NOMO-1 treated with DMSO at 0.1 percent for 48 hours (cell line): ENCODE data around the gene IRX3.
A peak's percentile ranks its signal among the peaks of the same experiment; 100 is the strongest.

Experiments used
- DNase-seq: peaks from one replicate; lab custom pipeline; 2025; ENCODE audit not compliant: unreplicated experiment; lab: John Stamatoyannopoulos, UW

Gene IRX3

DNA sequence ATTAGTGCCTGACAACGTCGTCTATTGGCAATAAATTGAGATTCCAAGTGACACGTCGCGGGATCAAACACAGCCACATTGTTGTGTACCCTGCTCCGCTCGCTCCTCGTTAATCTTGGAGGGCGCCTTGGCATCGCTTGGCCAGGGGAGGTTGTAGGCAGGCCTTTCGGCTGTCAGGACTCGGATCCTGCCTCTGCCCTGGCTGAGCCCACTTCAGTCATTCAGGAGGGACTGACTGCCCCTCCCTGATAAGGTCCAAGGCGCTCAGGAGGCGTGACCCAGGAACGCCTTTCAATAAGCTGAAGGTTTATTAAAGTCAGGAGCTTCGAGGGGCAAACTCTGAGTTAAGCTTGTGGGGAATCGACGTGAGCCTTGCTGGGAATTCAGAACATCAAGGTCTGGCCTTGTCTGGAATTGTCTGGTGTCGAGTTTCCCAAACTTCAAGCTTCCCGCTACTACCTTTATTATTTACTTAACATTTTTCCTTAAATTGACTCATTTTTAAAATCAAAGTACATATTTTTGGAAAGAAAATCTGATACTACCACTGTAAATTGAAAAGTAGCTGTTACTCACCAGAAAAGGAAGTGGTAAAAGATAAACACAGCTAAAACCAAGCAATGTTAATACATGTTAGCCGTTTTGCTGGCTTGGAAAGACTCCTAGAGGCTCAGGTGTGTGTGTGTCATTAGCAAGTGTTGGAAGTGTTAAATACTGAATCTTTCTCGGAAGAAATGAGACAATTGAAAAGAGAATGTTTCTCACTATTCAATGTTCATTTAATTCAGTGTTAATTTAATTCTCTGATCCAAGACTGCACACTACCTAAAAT, 5.3 kb upstream of the IRX3 start:
- DNase-seq: no peak

DNA sequence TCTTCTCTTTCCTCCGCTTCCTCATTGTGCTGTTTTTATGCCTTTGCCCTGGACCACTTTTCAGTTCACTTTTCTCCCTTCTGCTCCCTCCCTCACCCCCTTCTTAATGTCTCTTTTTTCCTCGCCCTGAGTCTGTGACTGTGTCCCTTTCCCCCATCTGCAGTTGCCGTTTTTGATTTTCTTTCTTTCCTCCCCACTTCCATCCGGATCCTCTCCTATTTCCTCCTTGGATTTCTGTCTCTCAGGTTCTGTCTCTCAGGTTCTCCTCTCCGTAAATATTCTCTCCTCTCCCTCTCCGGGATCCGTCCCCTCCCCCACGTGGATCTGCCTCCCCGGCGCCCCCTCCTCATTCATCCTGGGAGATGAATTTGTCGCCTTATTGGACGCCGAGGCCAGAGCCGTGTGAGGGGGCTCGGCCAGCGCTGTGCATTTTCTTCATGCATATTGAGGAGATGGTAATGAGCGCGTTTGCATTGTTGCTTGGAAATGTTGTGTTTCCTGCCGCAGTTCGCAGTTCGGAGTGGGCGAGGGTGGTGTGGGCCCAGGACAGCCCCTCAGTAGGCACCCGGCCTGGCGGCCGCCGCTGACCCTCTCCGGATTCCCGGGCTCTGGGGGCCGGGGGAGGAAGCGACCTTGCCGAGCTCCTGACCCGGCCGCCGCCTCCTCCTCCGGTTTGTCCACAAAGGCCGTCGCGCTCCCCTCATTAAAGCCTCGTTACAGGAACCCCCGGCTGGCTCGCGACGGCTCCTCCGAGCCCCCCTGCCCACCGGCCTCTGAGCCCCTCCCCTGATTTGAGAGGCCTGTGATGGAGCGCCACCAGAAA, 4.5 kb upstream of the IRX3 start:
- DNase-seq: no peak

DNA sequence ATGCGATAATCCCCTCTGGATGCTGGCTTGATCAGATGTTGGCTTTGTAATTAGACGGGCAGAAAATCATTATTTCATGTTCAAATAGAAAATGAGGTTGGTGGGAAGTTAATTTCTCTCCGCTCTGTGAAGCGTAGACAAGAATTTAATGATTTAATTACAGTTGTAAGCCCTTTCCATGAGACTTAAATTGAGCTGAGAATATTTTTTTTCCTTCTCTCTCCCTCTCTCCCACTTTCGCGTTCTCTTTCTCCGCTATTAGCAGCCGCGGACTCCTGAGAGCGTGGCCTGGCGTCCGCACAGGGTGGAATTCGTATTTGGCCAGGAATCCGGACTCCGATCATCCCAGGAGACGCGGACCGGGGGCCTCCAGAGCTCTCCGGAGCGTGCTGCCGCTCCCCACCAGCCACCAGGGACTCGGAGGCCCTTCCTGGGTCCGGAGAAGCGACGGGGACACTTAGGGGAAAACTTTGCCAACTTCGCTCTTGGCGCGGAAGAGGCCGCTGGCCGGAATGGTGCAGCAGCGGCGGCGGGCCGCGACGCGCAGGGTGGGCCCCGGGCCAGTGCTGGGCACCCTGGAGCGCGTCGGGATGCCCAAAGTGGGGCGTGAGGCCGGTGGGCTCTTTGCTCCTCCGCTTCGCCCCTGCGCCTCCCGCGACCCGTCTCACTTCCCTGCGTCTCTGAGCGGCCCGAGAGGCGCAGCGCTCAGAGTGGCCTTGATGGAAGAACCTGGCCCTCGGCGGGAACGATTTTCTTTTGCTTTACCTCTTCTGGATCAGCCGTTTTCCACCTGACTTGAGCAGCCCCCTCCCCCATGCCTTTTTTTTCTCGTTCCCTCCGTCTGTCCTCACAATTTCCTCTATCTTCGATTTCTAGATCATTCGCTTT, 3.6 kb upstream of the IRX3 start:
- no peak for DNase-seq

DNA sequence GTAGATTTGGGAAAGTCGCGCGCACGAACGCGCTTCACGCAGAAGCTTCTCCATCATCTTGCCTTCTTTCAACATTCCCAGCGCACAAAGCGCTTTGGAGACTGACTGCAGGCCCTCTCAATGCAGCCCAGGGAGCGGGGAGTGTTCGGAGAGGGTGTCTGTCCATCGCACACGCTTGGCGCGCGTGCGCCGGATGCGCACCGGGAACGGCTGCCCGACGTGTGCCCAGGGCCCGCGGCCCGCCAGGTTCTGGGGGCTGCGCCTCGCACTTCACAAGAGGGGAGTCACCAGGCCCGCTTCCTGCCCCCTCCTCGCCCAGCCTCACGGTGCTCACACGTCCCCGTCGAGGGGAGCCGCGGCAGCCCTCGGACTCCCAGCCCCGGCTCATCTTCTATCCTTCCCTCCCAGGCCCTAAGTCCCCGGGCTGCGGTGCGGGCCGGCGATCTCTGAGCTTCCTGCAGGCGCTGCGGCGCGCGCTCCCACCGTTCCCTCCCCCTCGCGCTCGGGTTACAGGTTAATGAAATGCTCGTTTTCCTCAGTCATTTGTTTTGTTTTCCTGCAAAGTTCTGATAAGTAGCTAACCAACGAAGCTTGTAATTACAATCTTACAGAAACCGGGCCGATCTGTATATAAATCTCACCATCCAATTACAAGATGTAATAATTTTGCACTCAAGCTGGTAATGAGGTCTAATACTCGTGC, 2.8 kb upstream of the IRX3 start:
- DNase-seq: no peak

DNA sequence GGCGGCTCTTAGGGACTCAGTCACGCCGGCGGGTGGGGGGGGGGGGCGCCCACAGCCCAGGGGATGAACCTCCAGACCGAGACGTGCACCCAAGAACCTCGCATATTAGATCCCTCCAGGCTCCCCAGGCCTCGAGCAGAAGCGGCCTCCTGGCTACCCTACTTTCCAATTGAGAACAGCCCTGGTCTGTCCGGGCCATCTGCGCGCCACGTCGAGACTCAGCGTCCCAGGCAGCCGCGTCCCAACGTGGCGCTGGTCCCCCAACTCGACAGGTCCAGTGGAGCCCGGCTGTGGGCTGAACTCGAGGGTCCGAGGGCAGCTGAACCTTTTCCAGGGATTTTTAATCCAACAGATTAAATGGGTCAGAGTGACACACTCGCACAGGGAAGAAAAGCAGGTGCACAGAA, 2.3 kb upstream of the IRX3 start:
- DNase-seq: no peak

DNA sequence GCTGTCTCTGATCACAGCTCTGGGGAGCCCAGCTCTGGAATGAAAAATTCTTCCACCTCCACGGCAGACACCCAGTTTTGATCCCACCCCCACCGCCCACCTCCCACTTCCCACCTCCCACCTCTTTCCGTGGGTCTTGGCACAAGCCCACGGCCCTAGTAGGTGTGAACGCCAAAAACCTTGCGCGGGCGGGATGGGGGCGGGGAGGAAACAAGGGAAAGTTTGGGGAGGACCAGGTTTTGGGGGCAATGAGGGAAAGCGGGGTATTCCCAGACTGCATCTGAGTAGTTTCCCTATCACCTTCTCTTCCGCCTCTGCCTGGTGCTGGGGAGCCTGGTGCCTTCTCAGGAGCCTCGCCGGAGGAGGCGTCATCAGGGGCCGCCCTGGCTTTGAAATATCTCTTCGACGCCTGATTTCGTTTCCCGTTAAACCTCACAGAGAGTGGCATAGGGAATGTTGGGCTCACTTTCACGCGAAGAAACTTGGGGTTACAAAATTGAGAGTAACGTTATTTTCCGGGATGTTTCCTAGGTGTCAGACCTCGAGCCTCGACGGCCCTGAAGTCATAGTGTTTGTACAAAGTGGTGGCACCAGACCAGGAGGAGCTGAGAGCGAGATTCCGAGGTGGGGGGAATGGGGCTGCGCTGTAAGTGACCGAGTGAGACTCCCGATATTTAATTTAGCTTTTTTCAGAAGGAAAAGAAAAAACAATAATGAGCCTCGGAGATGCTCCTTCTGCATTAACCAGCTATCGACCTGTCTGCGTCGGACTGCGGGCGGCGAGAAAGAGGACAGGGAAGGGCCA, 1.6 kb upstream of the IRX3 start:
- no peak for DNase-seq

DNA sequence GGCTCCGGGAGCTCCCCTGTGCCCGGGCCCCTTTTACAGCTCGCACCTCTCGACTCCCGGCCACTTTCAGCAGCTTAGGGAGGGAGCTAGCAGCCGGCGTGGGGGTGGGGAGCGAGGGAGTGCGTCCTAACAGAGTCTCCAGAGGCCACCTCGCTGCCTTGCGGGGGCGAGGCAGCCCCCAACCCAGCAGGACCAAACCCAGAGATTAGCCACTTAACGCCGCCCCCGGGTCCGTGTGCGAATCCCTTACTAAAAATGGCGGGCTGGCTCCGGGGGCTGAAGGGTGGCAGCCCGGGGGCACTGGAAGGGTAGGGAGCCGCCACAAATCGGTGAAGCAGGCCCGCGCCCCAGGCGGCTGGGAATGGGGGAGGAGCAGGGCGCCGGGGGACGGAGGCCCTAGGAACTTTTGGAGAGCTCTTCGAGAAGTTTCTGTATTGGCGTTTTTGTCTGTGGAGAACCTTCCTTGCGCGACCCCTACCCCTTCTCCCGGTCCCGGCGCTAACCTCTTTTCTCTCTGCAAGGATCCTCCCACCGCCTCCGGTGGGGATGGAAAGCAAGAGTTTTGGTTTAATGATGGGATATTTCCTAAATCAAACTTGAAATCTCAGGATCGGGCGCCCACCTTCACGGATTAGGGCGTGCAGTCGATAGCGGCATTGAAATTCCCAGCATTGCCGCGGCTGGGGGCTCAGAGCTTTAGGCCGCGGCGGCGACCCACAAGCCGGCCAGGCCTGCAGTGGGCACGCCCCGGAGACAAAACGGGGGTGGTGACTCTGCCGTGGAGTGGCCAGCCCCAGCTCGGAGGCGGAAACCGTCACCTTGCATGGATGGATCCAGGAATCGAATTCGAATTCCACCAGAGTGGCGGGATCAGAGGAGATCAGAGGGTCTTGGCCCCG, 793 bp upstream of the IRX3 start:
- DNase-seq: no peak

DNA sequence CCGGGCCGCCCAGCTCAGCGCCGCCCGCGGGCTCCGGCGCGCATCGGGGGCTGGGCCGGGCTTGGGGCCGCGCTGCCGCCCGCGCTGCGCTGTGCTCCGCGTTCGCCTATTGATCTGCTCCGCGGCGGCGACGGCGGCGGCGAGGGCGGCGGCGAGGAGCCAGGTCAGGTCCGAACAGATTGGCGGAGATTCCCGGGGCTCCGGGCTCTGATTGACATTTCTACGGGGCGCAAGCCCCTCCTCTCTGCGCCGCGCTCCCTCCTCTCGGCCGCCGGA, 559 bp downstream of the IRX3 start:
- DNase-seq: no peak

DNA sequence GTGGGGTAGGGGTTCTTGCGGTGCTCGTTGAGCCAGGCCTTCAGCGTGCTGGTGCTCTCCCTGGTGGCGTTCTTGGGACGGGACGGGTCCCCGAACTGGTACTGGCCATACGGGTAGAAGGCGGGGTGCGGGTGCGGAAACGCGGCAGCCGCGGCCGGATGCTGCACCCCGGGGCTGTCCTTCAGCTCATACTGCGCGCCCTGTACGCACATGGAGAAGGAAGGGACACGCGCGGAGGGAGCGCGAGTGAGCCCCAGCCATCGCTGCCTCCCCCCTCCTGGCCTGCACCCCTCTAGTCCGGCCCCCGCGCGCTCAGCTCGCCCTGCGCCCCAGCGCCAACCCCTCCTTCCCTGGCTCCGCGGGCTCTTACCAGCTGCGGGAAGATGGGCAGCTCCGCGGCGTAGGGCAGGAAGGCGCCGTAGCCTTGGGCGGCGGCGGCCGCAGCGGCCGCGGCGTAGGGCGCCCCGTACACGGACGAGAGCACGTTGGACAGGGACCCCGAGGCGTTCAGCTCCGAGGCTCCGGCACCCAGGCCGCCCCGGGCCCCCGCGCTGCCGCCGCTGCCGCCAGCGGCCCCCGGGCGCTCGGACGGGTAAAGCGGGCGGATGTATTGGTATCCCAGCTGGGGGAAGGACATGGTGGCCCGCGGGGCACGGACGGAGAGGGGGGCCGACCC, 1.0 kb downstream of the IRX3 start:
- DNase-seq: peak; percentile 61

DNA sequence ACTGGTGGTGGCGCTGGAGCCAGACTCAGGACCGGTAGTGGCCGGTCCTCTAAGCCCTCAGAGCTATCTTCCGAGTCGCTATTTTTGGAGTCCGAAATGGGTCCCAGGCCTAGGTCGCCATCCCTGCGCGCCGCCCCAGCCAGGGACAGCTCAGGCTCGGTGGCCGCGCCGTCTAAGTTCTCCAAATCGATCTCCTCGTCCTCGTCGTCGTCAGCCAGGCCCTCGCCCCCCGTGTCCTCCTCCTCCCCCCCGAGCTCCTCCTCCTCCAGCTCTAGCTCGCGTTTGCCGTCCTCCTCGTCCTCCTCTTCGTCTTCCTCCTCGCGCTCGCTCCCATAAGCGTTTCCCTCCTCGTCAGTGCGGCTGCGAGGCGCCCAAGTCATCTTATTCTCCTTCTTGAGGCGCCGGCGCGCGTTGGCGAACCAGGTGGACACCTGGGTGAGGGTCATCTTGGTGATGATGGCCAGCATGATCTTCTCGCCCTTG, 1.6 kb downstream of the IRX3 start:
- peak; percentile 63 for DNase-seq

DNA sequence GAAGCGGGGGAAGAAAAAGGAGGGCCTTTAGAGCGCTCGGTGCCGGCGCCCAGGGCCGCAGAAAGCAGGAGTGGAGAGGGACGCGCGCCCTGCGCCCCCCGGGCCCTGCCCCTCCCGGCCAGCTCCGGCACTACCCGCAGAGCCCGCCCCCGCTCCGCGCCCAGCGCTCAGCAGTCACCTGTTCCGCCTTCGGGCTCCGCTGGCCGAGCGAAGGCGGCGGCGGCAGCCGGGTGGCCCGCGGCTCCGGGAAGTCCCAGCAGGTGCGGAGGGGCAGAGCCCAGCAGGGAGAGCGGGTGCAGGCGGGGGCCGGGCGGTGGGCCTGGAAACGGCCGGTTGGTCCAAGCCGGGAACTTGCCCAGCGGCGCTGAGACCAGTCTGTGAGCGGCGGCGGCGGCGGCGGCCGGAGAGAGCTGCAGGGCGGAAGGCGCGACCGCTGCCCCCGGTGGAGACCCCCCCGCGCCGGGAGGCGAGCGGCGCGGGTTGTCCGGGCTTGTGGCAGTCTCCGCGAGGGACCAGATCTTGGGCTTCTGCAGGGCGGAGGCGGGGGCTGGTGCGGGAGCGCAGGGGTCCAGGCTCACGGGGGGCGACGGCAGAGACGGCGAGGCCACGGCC, 2.2 kb downstream of the IRX3 start:
- DNase-seq: peak; percentile 25

DNA sequence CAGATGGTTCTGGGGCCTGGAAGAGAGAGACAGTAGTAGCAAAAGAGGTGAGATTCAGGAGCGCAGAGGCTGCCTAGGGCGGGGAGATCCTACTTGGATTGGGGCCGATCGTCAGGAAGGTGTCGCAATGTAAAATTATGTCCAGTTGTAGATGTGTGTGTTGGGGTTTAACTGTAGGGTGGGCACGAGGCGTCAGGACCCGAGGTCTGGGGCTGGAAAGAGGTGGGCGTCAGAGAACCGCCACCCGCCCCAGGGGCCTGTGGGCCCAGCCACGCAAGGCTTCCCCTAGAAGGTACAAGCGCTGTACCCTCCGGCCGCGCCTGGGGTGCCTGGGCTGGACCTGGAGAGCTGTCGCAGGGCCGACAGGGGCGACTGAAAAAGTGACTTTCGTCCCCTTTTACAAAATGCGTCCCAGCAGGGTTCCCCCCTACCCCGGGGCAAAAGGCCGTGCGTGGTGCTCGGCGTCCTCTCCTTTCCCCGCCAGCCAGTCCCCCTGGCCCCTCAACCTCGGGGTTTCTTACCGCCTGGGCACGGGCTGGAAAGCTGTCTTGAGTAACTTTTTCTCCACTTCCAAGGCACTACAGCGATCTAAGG, 2.8 kb downstream of the IRX3 start:
- DNase-seq: peak; percentile 11

DNA sequence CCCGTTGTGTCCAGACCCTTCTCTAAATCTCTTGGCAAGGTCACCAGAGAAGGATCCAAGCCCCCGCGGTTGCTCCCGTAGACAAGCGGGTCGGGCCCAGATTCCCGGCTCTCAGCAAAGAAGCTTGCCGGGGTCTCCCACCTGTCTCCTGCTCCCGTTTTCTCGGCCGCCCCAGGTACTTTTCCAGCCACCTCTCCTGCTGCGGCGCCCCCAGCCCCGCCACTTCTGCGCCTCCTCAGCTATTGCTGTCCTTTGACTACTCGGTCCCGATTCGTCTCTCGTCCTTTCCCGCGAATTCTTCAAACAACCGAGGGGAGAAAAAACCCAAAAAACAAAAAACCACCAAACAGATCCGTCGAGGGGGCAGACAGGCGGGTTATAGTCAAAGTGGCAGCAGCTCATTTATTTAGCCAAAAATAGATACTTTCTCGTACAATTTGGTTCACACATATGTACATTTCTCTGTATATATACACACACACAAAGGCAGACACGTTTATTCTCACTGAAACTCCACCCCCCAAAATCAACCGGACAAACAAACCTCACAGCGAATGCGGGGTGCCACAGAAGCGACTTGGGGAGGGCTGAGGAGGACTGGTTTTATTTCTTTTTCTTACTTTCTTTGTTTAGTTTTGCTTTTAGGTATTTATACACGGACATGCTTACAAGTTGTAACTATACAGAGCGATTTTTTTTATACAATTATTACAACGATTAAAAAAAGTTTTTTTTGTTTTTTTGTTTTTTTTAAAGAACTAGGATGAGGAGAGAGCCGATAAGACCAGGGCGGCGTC, 3.5 kb downstream of the IRX3 start:
- DNase-seq: peak; percentile 32

DNA sequence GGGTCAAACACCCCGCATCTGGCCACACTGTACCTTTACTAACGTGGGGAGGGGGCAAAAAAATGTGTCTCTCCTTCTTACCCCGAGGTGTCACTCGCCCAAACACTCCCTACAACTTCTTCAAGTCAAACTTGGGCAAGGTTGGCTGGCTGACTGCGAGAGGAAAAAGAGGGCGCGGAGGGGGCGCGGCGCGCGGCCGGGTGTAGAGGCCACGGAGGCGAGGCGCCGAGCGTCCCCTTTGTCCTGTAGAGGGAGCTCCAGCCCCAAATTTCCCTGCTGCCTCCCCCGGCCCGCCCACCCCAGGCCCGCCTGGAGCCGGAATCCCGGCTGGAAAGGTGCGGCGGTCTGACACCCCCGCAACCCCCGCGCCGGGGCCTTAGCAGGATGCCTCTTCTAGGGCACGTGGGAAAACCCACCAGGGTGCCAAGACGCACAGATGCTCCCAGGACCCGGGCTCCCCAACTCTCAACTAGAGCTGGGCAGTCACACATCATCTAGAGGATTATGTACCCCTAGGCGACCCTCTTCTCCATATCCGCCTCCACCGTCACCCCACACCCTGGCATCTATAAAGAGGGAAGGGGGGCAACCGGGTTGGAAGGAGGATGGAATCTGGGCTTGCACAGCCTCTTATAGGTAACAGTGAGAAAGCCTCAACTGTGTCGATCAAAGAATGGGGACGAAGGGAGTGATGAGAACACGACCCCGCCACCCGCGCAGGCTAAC, 4.2 kb downstream of the IRX3 start:
- peak; percentile 51 for DNase-seq

DNA sequence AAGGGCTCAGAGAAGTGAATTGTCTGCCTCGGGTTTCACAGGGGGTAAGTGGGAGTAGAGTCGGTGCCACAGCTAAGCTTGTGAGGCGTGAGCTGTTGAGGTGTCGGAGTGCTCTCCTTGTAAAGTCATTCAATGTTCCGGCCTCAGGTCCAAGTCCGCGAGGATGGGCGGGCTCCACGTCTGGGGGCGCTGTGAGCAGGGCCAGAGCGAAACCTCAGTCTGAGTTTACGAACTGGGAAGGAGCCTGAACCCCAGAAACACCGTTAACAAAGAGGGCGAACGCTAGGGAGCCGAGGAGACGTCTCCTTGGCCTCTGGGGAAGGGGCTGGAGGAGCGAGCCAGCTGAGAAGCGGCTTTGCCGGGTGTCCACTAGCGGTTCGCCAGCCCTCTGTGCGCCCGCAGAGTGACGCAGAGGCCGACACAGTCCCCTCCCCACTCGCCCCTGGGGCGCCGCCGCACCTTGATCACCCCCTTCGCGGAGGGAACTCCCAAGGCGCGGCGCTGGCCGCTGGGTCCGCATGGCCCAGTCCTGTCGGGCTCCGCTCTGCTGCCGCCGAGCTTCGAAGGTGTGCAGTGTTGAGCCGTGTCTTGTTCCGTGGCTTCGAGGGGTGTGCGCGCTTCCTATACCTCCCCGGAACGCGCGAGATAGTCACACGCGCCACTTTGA, 4.9 kb downstream of the IRX3 start:
- DNase-seq: no peak

DNA sequence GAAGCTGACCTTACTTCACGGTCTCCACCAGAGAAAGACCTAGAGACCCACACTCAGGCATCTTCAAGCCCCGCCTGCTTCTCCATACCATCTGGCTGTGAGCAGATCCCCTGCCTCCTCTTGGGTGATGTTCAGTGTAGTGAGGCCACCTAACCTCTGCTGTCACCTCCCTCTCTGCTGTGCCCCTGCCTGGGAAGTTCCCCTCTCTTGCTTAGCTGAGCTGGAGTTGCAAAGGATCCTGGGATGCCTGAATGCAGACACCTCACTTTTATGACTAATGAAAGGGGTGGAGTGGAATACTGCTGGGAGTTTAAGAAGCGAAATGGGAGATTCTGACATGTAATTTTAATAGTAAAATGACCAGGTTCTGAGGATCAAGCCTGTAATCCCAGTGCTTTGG, 5.8 kb downstream of the IRX3 start:
- DNase-seq: no peak
